ENCODE measurements around the gene HSPB2. TPM values are rescaled to one million over a fixed set of nuclear protein-coding genes. Genes with fewer than 3 reads are reported as not detected.
"Not testable (repeated sequence)": the region's sequence is repeated elsewhere in the genome, so short reads cannot be mapped to it uniquely, and the experiment has no call there.

The HSPB2 gene
- total RNA-seq, 2 donors from 2014 or later, result 0.85 TPM; not detected in 1

- Histone ChIP-seq H3K9me3 (no peaks in the 10 kb centered on the region), H3K27ac (no peak overlapping the region), H3K36me3 (no peaks in the 10 kb centered on the region), H3K4me1 (replicated peaks) (no peaks in the 10 kb centered on the region), H3K27me3 (replicated peaks; ENCODE audit: insufficient read depth) (no peaks in the 10 kb centered on the region), H3K4me3 (no peak overlapping the region)
- TF ChIP-seq POLR2A (IDR thresholded peaks at IDR 0.05), result no peak
- TF ChIP-seq CTCF (IDR thresholded peaks at IDR 0.05), result no peak
- TF ChIP-seq POLR2AphosphoS5 (IDR thresholded peaks at IDR 0.05), result no peak
- intact Hi-C loops (cut with DNase I), result no loop called here
- 91% methylated on average over 5 of the region's 5 CpGs for WGBS
- DNase-seq (ENCODE audit: low spot score), result no peak
Measured at GRCh38 chr11:111882202-111882601, 30.3 kb upstream of the HSPB2 start.

GRCh38 chr11:111885053-111885452 lies 27.5 kb upstream of the HSPB2 start:
- H3K36me3 ChIP-seq; H3K9me3 ChIP-seq; H3K27me3 ChIP-seq (replicated peaks; ENCODE audit: insufficient read depth); H3K4me3 ChIP-seq; DNase-seq (ENCODE audit: low spot score); intact Hi-C loops (cut with DNase I); H3K27ac ChIP-seq; H3K4me1 ChIP-seq (replicated peaks): not testable (repeated sequence)
- 95% methylated on average over 4 of the region's 4 CpGs for WGBS

- H3K9me3 ChIP-seq, result no peaks in the 10 kb centered on the region
- intact Hi-C loops (cut with DNase I), result no loop called here
- no peaks in the 10 kb centered on the region for H3K36me3 ChIP-seq
- TF ChIP-seq POLR2AphosphoS5 (IDR thresholded peaks at IDR 0.05) (no peak), CTCF (IDR thresholded peaks at IDR 0.05) (no peak), POLR2A (IDR thresholded peaks at IDR 0.05) (no peak)
- no peak overlapping the region for H3K4me3 ChIP-seq
- H3K27ac ChIP-seq, result no peak overlapping the region
- no peaks in the 10 kb centered on the region for H3K4me1 ChIP-seq (replicated peaks)
- WGBS, result 94% methylated on average over 4 of the region's 4 CpGs
- no peak for DNase-seq (ENCODE audit: low spot score)
- H3K27me3 ChIP-seq (replicated peaks; ENCODE audit: insufficient read depth), result no peaks in the 10 kb centered on the region
Measured at GRCh38 chr11:111886032-111886431, 26.5 kb upstream of the HSPB2 start.

GRCh38 chr11:111886844-111887243 lies 25.7 kb upstream of the HSPB2 start:
- no peaks in the 10 kb centered on the region for H3K27me3 ChIP-seq (replicated peaks; ENCODE audit: insufficient read depth)
- WGBS, result 79% methylated on average over 2 of the region's 2 CpGs
- TF ChIP-seq POLR2AphosphoS5 (IDR thresholded peaks at IDR 0.05) (no peak), CTCF (IDR thresholded peaks at IDR 0.05) (no peak)
- no peaks in the 10 kb centered on the region for H3K9me3 ChIP-seq
- H3K36me3 ChIP-seq, result no peaks in the 10 kb centered on the region
- intact Hi-C loops (cut with DNase I), result no loop called here
- H3K4me1 ChIP-seq (replicated peaks), result no peaks in the 10 kb centered on the region
- no peak overlapping the region for H3K27ac ChIP-seq
- no peak for DNase-seq (ENCODE audit: low spot score)
- no peak overlapping the region for H3K4me3 ChIP-seq

GRCh38 chr11:111905411-111905810 lies 7.1 kb upstream of the HSPB2 start:
- H3K4me1 ChIP-seq (replicated peaks), result no peaks in the 10 kb centered on the region
- H3K27ac ChIP-seq, result no peak overlapping the region
- intact Hi-C loops (cut with DNase I), result no loop called here
- no peaks in the 10 kb centered on the region for H3K27me3 ChIP-seq (replicated peaks; ENCODE audit: insufficient read depth)
- no peak for DNase-seq (ENCODE audit: low spot score)
- 44% methylated on average over 2 of the region's 2 CpGs for WGBS
- TF ChIP-seq CTCF (IDR thresholded peaks at IDR 0.05) (no peak), POLR2AphosphoS5 (IDR thresholded peaks at IDR 0.05) (no peak), POLR2A (IDR thresholded peaks at IDR 0.05) (no peak)
- no peaks in the 10 kb centered on the region for H3K9me3 ChIP-seq
- H3K36me3 ChIP-seq, result no peaks in the 10 kb centered on the region
- no peak overlapping the region for H3K4me3 ChIP-seq
